T-helper 2 cell treated with Interferon-gamma antibody and Interleukin-4, amounts not matched to agents 5 μg/mL and 100 μg/mL, for 36 hours (primary cell): ENCODE data around the gene VTI1A.

Experiments
- DNase-seq: peaks from one replicate; pipeline ENCODE4 v3.0.0; 2021; ENCODE audit warnings: low spot score
- H3K27ac Mint-ChIP-seq: one replicate; pipeline ENCODE4 v1.8.0; 2021; ENCODE audit warnings: mild to moderate bottlenecking, mixed read lengths
- H3K27me3 Mint-ChIP-seq: one replicate; pipeline ENCODE4 v1.8.0; 2021; ENCODE audit warnings: low read depth, mixed read lengths
- H3K36me3 Mint-ChIP-seq: one replicate; pipeline ENCODE4 v1.8.0; 2021; ENCODE audit warnings: low read depth, mixed read lengths
- H3K4me1 Mint-ChIP-seq: one replicate; pipeline ENCODE4 v1.8.0; 2021; ENCODE audit warnings: low read depth, mixed read lengths
- H3K4me3 Mint-ChIP-seq: one replicate; pipeline ENCODE4 v1.8.0; 2022; ENCODE audit warnings: mild to moderate bottlenecking, moderate library complexity, mixed read lengths
- H3K9me3 Mint-ChIP-seq: one replicate; pipeline ENCODE4 v1.8.0; 2021; ENCODE audit warnings: mixed read lengths

The VTI1A gene

GRCh38 chr10:112801748-112802147, 354.7 kb downstream of the VTI1A start:
- Mint-ChIP-seq H3K4me3 (no peak overlapping the region), H3K27me3 (no peaks in the 10 kb centered on the region), H3K4me1 (peaks cover 4% of the 10 kb centered on the region), H3K27ac (no peak overlapping the region), H3K36me3 (no peaks in the 10 kb centered on the region), H3K9me3 (no peaks in the 10 kb centered on the region)
- DNase-seq = no peak

GRCh38 chr10:112802411-112803022, 355.5 kb downstream of the VTI1A start:
- no peaks in the 10 kb centered on the region for H3K27me3 Mint-ChIP-seq
- no peak for DNase-seq
- no peaks in the 10 kb centered on the region for H3K9me3 Mint-ChIP-seq
- H3K36me3 Mint-ChIP-seq = no peaks in the 10 kb centered on the region
- no peak overlapping the region for H3K4me3 Mint-ChIP-seq
- peaks cover 4% of the 10 kb centered on the region for H3K4me1 Mint-ChIP-seq
- no peak overlapping the region for H3K27ac Mint-ChIP-seq

- Mint-ChIP-seq H3K27me3 (no peaks in the 10 kb centered on the region), H3K36me3 (no peaks in the 10 kb centered on the region), H3K27ac (no peak overlapping the region), H3K4me3 (no peak overlapping the region), H3K4me1 (peaks cover 4% of the 10 kb centered on the region), H3K9me3 (no peaks in the 10 kb centered on the region)
- DNase-seq = no peak
Measured at GRCh38 chr10:112803961-112804401, 357.0 kb downstream of the VTI1A start.

GRCh38 chr10:112805254-112805590, 358.2 kb downstream of the VTI1A start:
- Mint-ChIP-seq H3K36me3 (no peaks in the 10 kb centered on the region), H3K9me3 (no peaks in the 10 kb centered on the region), H3K4me3 (no peak overlapping the region), H3K4me1 (no peaks in the 10 kb centered on the region), H3K27me3 (no peaks in the 10 kb centered on the region), H3K27ac (no peak overlapping the region)
- no peak for DNase-seq

GRCh38 chr10:112805701-112806100, 358.7 kb downstream of the VTI1A start:
- H3K9me3 Mint-ChIP-seq = no peaks in the 10 kb centered on the region
- no peak overlapping the region for H3K27ac Mint-ChIP-seq
- H3K4me1 Mint-ChIP-seq = no peaks in the 10 kb centered on the region
- H3K27me3 Mint-ChIP-seq = no peaks in the 10 kb centered on the region
- no peak overlapping the region for H3K4me3 Mint-ChIP-seq
- H3K36me3 Mint-ChIP-seq = no peaks in the 10 kb centered on the region
- DNase-seq = no peak

- no peak overlapping the region for H3K27ac Mint-ChIP-seq
- H3K36me3 Mint-ChIP-seq = no peaks in the 10 kb centered on the region
- H3K27me3 Mint-ChIP-seq = no peaks in the 10 kb centered on the region
- H3K9me3 Mint-ChIP-seq = no peaks in the 10 kb centered on the region
- H3K4me3 Mint-ChIP-seq = no peak overlapping the region
- no peaks in the 10 kb centered on the region for H3K4me1 Mint-ChIP-seq
- no peak for DNase-seq
Measured at GRCh38 chr10:112807013-112807412, 360.0 kb downstream of the VTI1A start.

GRCh38 chr10:112809736-112810135, 362.7 kb downstream of the VTI1A start:
- Mint-ChIP-seq H3K36me3 (no peaks in the 10 kb centered on the region), H3K4me1 (peaks cover 22% of the 10 kb centered on the region), H3K9me3 (no peaks in the 10 kb centered on the region), H3K4me3 (no peak overlapping the region), H3K27me3 (no peaks in the 10 kb centered on the region), H3K27ac (no peak overlapping the region)
- no peak for DNase-seq

- no peak for DNase-seq
- Mint-ChIP-seq H3K4me1 (peaks cover 30% of the 10 kb centered on the region), H3K27ac (no peak overlapping the region), H3K36me3 (no peaks in the 10 kb centered on the region), H3K4me3 (no peak overlapping the region), H3K9me3 (no peaks in the 10 kb centered on the region), H3K27me3 (no peaks in the 10 kb centered on the region)
Measured at GRCh38 chr10:112810711-112811151, 363.7 kb downstream of the VTI1A start.

GRCh38 chr10:112811741-112812551, 364.9 kb downstream of the VTI1A start:
- Mint-ChIP-seq H3K36me3 (peaks cover 3% of the 10 kb centered on the region), H3K27ac (no peak overlapping the region), H3K27me3 (no peaks in the 10 kb centered on the region), H3K4me1 (peaks cover 35% of the 10 kb centered on the region), H3K9me3 (no peaks in the 10 kb centered on the region), H3K4me3 (no peak overlapping the region)
- DNase-seq = no peak

- Mint-ChIP-seq H3K36me3 (peaks cover 3% of the 10 kb centered on the region), H3K27ac (peak overlapping the region; percentile 55), H3K4me1 (peaks cover 35% of the 10 kb centered on the region), H3K4me3 (no peak overlapping the region), H3K27me3 (no peaks in the 10 kb centered on the region), H3K9me3 (no peaks in the 10 kb centered on the region)
- no peak for DNase-seq
Measured at GRCh38 chr10:112812586-112812985, 365.6 kb downstream of the VTI1A start.

GRCh38 chr10:112813866-112814591, 367.0 kb downstream of the VTI1A start:
- peak; percentile 8 for DNase-seq
- H3K36me3 Mint-ChIP-seq = peaks cover 3% of the 10 kb centered on the region
- no peaks in the 10 kb centered on the region for H3K9me3 Mint-ChIP-seq
- H3K27me3 Mint-ChIP-seq = no peaks in the 10 kb centered on the region
- H3K4me1 Mint-ChIP-seq = peaks cover 35% of the 10 kb centered on the region
- H3K4me3 Mint-ChIP-seq = peak overlapping the region; percentile 24
- H3K27ac Mint-ChIP-seq = peak overlapping the region; percentile 13

GRCh38 chr10:112815269-112816032, 368.4 kb downstream of the VTI1A start:
- DNase-seq = peak; percentile 5
- Mint-ChIP-seq H3K27me3 (no peaks in the 10 kb centered on the region), H3K4me1 (peaks cover 35% of the 10 kb centered on the region), H3K4me3 (peak overlapping the region; percentile 24), H3K27ac (peak overlapping the region; percentile 55), H3K9me3 (no peaks in the 10 kb centered on the region), H3K36me3 (peaks cover 3% of the 10 kb centered on the region)

GRCh38 chr10:112816033-112816430, 369.0 kb downstream of the VTI1A start:
- DNase-seq = no peak
- H3K27me3 Mint-ChIP-seq = no peaks in the 10 kb centered on the region
- H3K9me3 Mint-ChIP-seq = no peaks in the 10 kb centered on the region
- peaks cover 3% of the 10 kb centered on the region for H3K36me3 Mint-ChIP-seq
- H3K4me1 Mint-ChIP-seq = peaks cover 35% of the 10 kb centered on the region
- H3K27ac Mint-ChIP-seq = no peak overlapping the region
- H3K4me3 Mint-ChIP-seq = no peak overlapping the region
